Coronary artery (tissue), 2 donors: ENCODE data around the gene MAP2K5.

ENCODE experiments used
- DNase-seq: peaks from one replicate; pipeline ENCODE4 v3.0.0-alpha.2; 2017; ENCODE audit warnings: low spot score
- H3K27ac ChIP-seq, 2 donors: fragments of 200-600 bp; sonication (generic); one replicate each; pipeline ENCODE4 v1.5.1; 2016 to 2019
- H3K4me3 ChIP-seq: fragments of 200-600 bp; sonication (generic); 2 replicates; pipeline ENCODE4 v1.5.1; 2016; ENCODE audit warnings: mild to moderate bottlenecking, moderate library complexity
- TF ChIP-seq, protein P1 (sequence below): fragments of 200-600 bp; sonication (generic); IDR thresholded peaks from one replicate; pipeline ENCODE4 v1.5.1; 2019; ENCODE audit warnings: antibody characterized with exemption

MAP2K5 gene

DNA sequence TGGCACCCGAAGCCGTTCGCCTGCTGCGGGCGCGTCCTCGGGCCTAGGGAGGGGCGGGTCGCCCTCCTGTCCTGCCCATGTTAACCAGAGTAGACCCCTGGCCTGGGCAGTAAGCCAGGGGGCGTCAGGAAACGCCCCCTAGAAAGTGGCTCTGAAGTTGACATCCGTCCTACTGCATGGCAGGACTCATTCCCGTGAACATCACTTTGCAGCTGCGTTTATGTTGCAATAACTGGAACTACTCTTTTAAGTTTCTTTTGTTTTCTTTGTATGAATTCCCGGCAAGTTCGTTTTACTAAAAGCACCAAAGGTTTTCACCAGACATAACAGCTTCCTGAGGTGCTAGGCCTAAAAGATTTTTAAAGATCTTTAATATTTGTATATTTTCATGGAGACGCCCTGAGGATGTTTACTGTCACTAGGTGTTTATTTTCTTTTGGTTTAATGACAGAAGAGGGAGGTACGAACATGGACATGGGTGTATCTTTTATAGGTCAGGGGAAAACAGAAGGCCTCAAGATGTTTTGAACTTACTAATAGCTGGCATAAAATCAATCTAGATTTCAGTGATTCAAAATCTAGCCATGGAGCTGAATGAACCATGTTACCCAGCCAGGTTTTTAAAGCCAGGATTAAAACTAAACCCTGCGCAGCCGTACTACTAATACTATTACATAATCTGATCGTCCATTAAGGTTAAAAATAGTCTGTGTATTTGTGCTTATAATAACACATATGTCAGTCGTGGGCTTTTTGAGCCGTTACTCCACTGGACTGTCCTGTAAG lies 20.5 kb upstream of the MAP2K5 start:
- TF ChIP-seq, protein P1, sequence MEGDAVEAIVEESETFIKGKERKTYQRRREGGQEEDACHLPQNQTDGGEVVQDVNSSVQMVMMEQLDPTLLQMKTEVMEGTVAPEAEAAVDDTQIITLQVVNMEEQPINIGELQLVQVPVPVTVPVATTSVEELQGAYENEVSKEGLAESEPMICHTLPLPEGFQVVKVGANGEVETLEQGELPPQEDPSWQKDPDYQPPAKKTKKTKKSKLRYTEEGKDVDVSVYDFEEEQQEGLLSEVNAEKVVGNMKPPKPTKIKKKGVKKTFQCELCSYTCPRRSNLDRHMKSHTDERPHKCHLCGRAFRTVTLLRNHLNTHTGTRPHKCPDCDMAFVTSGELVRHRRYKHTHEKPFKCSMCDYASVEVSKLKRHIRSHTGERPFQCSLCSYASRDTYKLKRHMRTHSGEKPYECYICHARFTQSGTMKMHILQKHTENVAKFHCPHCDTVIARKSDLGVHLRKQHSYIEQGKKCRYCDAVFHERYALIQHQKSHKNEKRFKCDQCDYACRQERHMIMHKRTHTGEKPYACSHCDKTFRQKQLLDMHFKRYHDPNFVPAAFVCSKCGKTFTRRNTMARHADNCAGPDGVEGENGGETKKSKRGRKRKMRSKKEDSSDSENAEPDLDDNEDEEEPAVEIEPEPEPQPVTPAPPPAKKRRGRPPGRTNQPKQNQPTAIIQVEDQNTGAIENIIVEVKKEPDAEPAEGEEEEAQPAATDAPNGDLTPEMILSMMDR: no peak
- Histone ChIP-seq H3K27ac (peak overlapping the region; percentile 90 to 95), H3K4me3 (peak overlapping the region; percentile 89)
- DNase-seq: no peak

DNA sequence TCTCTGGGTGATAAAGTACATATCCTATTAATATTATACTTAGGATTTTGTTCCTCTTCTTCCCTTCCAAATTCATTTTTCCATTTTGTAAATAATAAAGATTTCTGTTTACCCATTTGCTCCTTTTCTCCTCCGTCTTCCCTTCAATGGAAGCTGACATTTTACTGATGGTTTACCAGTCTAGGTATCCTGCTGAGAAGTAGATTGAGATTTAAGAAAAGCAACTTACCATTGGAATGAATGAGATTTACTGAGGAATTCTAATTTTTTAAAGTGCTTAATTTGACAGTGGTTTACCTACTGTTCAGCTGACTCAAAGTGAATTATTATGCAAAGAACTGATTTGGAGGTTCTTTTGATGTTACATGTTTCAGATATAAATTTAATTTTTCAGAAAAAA lies 19.2 kb upstream of the MAP2K5 start:
- no peak for DNase-seq
- peak overlapping the region in 1 of 2 donors; percentile 90 for H3K27ac ChIP-seq
- peak overlapping the region; percentile 89 for H3K4me3 ChIP-seq
- TF ChIP-seq, protein P1: no peak

DNA sequence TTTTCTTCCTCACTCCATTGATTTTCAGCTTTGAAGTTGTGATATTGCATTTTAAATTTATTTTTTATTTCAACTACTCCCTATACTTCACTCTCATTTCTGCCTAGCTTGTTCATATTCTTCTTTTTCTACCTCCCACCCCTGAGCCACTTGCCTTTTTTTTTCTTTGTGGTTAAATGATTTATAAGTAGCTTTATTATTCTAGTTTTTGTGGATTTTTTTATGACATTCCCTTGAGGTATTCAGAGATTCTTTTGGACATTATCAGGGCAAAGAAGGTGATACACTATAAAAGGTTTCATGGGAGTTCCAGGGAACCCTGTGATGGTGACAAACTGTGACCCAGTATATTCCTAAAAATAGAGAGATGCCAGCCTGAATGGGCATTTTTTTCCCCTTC lies 18.3 kb upstream of the MAP2K5 start:
- DNase-seq: no peak
- Histone ChIP-seq H3K27ac (no peak overlapping the region), H3K4me3 (no peak overlapping the region)
- TF ChIP-seq, protein P1: no peak

DNA sequence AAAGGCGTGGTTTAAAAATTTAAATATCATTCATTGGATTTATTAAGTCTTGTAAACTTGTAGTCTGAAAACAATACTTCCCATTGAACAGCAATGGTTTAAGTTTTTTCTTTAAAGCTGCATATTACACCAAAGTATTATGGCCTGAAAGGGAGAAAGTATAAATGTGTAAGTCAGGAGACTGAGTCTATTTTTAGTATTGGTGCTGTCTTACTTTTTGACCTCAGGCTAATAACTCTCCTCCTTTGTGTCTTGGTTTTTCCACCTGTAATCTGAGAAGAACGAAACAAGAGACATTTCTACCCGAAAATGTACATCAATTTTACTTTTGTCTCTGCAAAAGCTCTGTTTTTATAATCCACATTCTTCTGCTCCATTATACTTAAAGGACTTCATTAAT lies 14.0 kb upstream of the MAP2K5 start:
- Histone ChIP-seq H3K4me3 (no peak overlapping the region), H3K27ac (no peak overlapping the region)
- no peak for DNase-seq
- TF ChIP-seq, protein P1: no peak

DNA sequence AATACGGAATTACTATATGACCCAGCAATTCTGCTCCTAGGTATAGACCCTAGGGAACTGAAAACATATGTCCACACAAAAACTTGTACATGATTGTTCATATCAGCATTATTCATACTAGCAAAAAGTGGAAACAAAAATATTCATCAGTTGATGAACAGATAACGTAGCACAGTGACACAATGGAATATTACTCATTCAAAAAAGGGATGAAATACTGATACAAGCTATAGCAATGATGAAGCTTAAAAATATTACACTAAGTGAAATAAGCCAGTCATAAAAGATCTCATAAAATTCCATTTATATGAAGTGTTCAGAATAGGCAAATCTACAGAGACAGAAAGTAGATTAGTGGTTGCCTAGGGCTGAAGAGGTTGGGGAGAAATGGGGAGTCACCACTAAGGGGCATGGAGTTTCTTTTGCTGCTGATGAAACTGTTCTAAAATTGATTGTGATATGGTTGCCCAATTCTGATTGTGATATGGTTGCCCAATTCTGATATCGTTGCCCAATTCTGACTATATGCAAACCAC lies 11.1 kb upstream of the MAP2K5 start:
- Histone ChIP-seq H3K27ac (no peak overlapping the region), H3K4me3 (no peak overlapping the region)
- no peak for DNase-seq
- TF ChIP-seq, protein P1: no peak

DNA sequence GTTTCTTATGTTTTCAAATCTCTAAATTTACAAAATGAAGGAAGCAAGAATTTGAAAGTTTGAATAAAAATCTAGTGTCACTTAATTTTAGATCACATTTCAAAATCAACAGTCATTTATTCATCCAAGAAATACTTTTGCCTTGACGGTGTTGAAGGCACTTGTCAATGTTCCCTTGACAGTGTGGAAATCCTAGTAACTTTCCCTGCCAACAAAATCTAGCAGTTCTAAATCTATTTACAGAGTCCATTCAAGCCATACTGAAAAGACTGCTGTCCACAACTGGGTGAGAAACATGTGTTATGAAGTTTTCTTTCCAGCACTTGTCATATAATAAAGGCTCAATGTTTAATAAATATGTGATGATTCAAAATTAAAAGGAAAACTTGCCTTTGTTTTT lies 8.6 kb upstream of the MAP2K5 start:
- TF ChIP-seq, protein P1: no peak

DNA sequence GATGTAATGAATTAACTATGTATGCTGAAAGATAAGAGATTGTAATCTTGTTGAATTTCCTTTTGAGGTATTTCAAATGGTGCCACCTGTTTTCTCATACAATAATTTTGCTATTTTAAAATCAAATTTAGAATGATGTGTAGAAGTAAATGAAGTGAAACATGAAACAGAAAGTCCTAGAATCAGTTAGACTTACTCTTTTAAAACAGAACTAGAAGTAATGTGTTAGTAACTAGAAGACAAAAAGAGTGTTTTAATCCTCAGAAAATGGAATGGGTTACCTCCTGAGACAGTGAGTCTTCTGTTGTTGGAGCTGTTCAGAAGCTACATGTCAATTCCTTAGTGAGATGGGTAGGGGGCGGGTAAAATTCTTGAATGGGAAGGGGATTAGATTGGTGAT lies 8.1 kb upstream of the MAP2K5 start:
- TF ChIP-seq, protein P1: no peak
- no peak overlapping the region for H3K27ac ChIP-seq
- H3K4me3 ChIP-seq: no peak overlapping the region
- no peak for DNase-seq

More for the DNA sequence above, 8.6 kb upstream of the MAP2K5 start:
- no peak overlapping the region for H3K27ac ChIP-seq
- DNase-seq: no peak
- no peak overlapping the region for H3K4me3 ChIP-seq
